ENCODE measurements around the gene MMGT1.

- TF ChIP-seq CTCF (IDR thresholded peaks at IDR 0.05): peak in 2 of 7 experiments; percentile 12 to 21
- no peak for TF ChIP-seq POLR2A (IDR thresholded peaks at IDR 0.05)
These were observed 50.4 kb downstream of the MMGT1 start for GRCh38 chrX:135923353-135923752.
